ENCODE data around the gene NSMF. TPM values are rescaled to one million over a fixed set of nuclear protein-coding genes. Genes with fewer than 3 reads are reported as not detected.
"Not testable (repeated sequence)": the region's sequence is repeated elsewhere in the genome, so short reads cannot be mapped to it uniquely, and the experiment has no call there.

NSMF gene
- total and polyA plus RNA-seq, 2 donors (not counting 1 experiment from before 2014, with no cell fraction given) = 28.7 to 59.4 TPM

DNA sequence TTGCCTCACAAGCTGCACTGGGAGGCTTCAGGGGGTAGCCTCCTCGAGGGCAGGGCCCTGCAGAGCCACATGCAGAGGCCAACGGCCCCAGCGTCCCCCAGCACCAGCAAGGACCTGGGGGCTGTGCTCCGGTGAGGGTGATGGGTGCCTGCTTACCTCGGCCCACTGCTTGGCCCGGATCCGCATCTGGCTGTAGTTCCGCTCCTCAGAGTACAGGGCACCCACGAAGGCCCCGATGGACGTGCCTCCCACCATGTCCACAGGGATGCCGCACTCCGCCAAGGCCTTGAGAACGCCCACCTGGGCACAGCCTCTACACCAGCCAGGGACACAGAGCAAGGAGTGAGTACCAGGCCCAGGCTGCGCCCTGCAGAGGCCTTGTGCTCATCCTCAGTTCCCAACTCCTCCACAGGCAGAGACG lies 8.0 kb upstream of the NSMF start:
- H4K20me1 ChIP-seq (ENCODE audit: control insufficient read depth, insufficient read depth, low read length, poor library complexity, severe bottlenecking) = no peaks in the 10 kb centered on the region
- TF ChIP-seq EZH2 (IDR thresholded peaks at IDR 0.05; ENCODE audit: borderline replicate concordance, insufficient read depth, low read depth, low read length, poor library complexity, severe bottlenecking) = no peak
- TF ChIP-seq, protein P1, sequence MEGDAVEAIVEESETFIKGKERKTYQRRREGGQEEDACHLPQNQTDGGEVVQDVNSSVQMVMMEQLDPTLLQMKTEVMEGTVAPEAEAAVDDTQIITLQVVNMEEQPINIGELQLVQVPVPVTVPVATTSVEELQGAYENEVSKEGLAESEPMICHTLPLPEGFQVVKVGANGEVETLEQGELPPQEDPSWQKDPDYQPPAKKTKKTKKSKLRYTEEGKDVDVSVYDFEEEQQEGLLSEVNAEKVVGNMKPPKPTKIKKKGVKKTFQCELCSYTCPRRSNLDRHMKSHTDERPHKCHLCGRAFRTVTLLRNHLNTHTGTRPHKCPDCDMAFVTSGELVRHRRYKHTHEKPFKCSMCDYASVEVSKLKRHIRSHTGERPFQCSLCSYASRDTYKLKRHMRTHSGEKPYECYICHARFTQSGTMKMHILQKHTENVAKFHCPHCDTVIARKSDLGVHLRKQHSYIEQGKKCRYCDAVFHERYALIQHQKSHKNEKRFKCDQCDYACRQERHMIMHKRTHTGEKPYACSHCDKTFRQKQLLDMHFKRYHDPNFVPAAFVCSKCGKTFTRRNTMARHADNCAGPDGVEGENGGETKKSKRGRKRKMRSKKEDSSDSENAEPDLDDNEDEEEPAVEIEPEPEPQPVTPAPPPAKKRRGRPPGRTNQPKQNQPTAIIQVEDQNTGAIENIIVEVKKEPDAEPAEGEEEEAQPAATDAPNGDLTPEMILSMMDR (IDR thresholded peaks at IDR 0.05) = no peak
- H2AFZ ChIP-seq (ENCODE audit: insufficient read depth, low read depth, low read length, poor library complexity, severe bottlenecking) = no peak overlapping the region
- H3K4me1 Mint-ChIP-seq = peaks cover 7% of the 10 kb centered on the region
- no peak overlapping the region for H3K4me3 Mint-ChIP-seq
- no peak overlapping the region for H3K27ac ChIP-seq (ENCODE audit: low read length in 2 of 2)
- intact Hi-C loops (cut with micrococcal nuclease) = no loop called here
- no peak overlapping the region for H3K9ac ChIP-seq (ENCODE audit: low read length)
- ATAC-seq (ENCODE audit: low read depth) (no peak), DNase-seq (no peak)
- H3K79me2 ChIP-seq (ENCODE audit: control insufficient read depth, insufficient read depth, low read length) = no peaks in the 10 kb centered on the region
- ChIA-PET POLR2A (no interaction called here), CTCF (no interaction called here)
- H3K27me3 ChIP-seq (replicated peaks in 1 of 4; ENCODE audit: control extremely low read depth in 1 of 4, control insufficient read depth in 3 of 4, insufficient read depth in 4 of 4, low read length in 3 of 4) = no peaks in the 10 kb centered on the region
- WGBS (ENCODE audit: insufficient coverage) = 93% methylated on average over 14 of the region's 16 CpGs
- H3K4me1 ChIP-seq (ENCODE audit: control insufficient read depth in 2 of 2, insufficient read depth in 2 of 2, low read length in 2 of 2) = peaks cover 5 to 9% of the 10 kb centered on the region in 2 donors
- H3K27me3 Mint-ChIP-seq = no peaks in the 10 kb centered on the region
- no peak overlapping the region for H3K4me2 ChIP-seq (replicated peaks; ENCODE audit: low read depth, low read length, poor library complexity, severe bottlenecking)
- no peaks in the 10 kb centered on the region for H3K9me3 ChIP-seq (ENCODE audit: control extremely low read depth in 1 of 3, control insufficient read depth in 2 of 3, insufficient read depth in 1 of 3, low read length in 2 of 3)
- H3K36me3 ChIP-seq (replicated peaks in 1 of 2; ENCODE audit: control extremely low read depth in 1 of 2, control insufficient read depth in 1 of 2, extremely low read depth in 1 of 2, insufficient read depth in 2 of 2, low read length in 1 of 2) = no peaks in the 10 kb centered on the region
- H3K27ac Mint-ChIP-seq = no peak overlapping the region
- H3K9me3 Mint-ChIP-seq (ENCODE audit: insufficient read depth) = no peaks in the 10 kb centered on the region
- no peak overlapping the region for H3K4me3 ChIP-seq (ENCODE audit: control extremely low read depth in 1 of 5, extremely low read depth in 1 of 5, insufficient read depth in 1 of 5, low read depth in 2 of 5, low read length in 4 of 5)

DNA sequence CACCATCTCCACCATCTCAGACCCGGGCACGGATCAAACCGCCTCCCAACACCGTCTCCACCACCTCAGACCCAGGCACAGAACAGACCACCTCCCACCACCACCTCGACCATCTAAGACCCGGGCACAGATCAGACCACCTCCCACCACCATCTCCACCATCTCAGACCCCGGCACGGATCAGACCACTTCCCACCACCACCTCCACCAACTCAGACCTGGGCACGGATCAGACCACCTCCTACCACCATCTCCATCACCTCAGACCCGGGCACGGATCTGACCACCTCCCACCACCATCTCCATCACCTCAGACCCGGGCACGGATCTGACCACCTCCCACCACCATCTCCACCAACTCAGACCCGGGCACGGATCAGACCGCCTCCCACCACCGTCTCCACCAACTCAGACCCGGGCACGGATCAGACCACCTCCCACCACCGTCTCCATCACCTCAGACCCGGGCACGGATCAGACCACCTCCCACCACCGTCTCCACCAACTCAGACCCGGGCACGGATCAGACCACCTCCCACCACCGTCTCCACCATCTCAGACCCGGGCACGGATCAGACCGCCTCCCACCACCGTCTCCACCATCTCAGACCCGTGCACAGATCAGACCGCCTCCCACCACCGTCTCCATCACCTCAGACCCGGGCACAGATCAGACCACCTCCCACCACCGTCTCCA lies 7.4 kb upstream of the NSMF start:
- H3K27ac Mint-ChIP-seq; H3K4me2 ChIP-seq (replicated peaks; ENCODE audit: low read depth, low read length, poor library complexity, severe bottlenecking); H3K27me3 Mint-ChIP-seq; H4K20me1 ChIP-seq (ENCODE audit: control insufficient read depth, insufficient read depth, low read length, poor library complexity, severe bottlenecking); H3K27me3 ChIP-seq (replicated peaks in 1 of 4; ENCODE audit: control extremely low read depth in 1 of 4, control insufficient read depth in 3 of 4, insufficient read depth in 4 of 4, low read length in 3 of 4); H3K4me3 ChIP-seq (ENCODE audit: control extremely low read depth in 1 of 5, extremely low read depth in 1 of 5, insufficient read depth in 1 of 5, low read depth in 2 of 5, low read length in 4 of 5); H2AFZ ChIP-seq (ENCODE audit: insufficient read depth, low read depth, low read length, poor library complexity, severe bottlenecking); H3K27ac ChIP-seq (ENCODE audit: low read length in 2 of 2); H3K9ac ChIP-seq (ENCODE audit: low read length); DNase-seq; H3K9me3 Mint-ChIP-seq (ENCODE audit: insufficient read depth); H3K36me3 ChIP-seq (replicated peaks in 1 of 2; ENCODE audit: control extremely low read depth in 1 of 2, control insufficient read depth in 1 of 2, extremely low read depth in 1 of 2, insufficient read depth in 2 of 2, low read length in 1 of 2); H3K4me3 Mint-ChIP-seq; intact Hi-C loops (cut with micrococcal nuclease); H3K9me3 ChIP-seq (ENCODE audit: control extremely low read depth in 1 of 3, control insufficient read depth in 2 of 3, insufficient read depth in 1 of 3, low read length in 2 of 3); ATAC-seq (ENCODE audit: low read depth); H3K79me2 ChIP-seq (ENCODE audit: control insufficient read depth, insufficient read depth, low read length); POLR2A ChIA-PET; CTCF ChIA-PET: not testable (repeated sequence)
- peaks cover 12 to 13% of the 10 kb centered on the region in 2 donors for H3K4me1 ChIP-seq (ENCODE audit: control insufficient read depth in 2 of 2, insufficient read depth in 2 of 2, low read length in 2 of 2)
- peaks cover 13% of the 10 kb centered on the region for H3K4me1 Mint-ChIP-seq
- 93% methylated on average over 35 of the region's 35 CpGs for WGBS (ENCODE audit: insufficient coverage)

Measured in B cell (primary cell).